ENCODE results near the gene FOXJ1.
"Not testable (repeated sequence)": the region's sequence is repeated elsewhere in the genome, so short reads cannot be mapped to it uniquely, and the experiment has no call there.

The FOXJ1 gene

DNA sequence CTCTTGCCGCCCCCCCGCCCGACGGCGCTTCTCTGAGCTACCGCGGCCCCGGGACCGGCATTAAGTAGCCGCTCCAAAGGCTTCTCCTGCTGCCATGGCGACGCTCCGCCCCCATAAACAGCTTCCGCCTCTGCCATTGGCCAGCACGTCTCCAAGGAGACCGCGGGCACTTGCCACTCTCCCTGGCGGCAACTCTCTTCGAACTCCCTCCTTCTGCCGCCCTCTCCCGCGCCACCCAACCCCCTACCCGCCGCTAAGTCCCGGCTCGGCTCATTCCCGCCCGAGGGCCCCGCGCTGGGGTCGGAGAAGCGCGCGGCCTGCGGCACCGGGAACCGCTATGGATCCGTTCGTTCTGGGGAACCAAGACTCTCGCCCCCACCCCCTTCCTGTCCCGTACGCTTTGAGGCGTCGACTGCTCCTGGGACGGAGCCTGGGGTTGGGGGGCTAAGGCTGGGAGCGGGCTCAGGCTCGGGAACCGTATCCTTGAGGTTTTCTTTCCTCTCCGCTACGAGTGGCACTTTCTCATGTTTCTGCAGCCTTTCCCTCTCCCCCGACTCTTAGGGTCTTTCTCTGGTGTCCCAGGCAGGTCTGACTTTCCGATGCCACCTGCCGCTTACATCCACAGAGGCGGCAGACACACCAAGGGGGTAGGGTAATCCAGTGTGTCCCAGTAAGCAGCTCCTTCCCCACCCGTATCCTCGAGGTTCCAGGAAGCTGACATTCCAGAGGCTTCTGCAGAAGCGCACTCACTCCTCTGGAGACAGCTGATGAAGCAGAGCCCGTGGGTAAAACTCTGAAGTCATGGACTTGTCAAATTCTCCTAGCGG lies at the start of gene FOXJ1:
Gene FOXJ1 (minus strand): TSS at position 34 of the 827 bp plus-strand sequence. CDS start 850 bp downstream, outside the sequence.
- DNase-seq (ENCODE audit: low spot score) = peak; percentile 90

DNA sequence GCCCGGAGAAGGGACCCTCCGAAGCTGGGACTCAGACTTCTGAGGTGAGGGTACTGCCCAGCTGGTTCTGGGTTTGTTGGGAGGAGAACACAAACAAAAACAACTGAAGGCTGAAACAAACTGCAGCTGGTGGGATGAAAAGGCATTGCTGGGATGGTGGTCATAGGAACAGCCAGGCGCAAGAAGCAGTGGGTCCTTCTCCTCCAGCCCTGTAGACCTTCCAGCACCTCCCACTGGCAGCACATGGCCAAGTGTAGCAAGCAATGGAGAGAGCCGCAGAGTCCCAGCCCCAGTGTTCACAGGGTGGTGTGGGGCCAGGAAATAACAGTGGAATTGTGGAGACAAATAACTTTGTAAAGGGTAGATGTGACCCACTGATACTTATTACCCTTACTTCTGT lies 48.7 kb upstream of the FOXJ1 start:
- DNase-seq (ENCODE audit: low spot score) = no peak

DNA sequence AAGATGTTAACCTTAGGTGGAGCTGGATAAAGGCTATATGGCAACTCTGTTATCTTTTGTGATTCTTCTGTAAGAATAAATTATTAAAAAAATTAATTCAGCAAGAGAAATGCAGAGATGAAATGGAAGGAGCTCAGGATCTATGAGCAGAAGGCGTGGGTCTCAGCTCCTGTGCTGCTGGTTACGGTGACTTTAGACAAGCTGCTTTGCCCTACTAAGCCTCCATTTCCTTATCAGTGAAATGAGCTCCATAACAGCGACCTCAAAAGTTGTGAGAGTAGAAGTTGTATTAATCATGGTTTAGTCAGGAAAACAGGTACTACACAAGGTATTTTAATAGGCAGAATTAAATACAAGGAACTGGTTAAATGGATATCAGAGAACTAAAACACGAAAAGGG lies 48.2 kb upstream of the FOXJ1 start:
- DNase-seq (ENCODE audit: low spot score) = no peak

- DNase-seq (ENCODE audit: low spot score) = no peak
Measured at GRCh38 chr17:76188213-76189016, 47.4 kb upstream of the FOXJ1 start.

DNA sequence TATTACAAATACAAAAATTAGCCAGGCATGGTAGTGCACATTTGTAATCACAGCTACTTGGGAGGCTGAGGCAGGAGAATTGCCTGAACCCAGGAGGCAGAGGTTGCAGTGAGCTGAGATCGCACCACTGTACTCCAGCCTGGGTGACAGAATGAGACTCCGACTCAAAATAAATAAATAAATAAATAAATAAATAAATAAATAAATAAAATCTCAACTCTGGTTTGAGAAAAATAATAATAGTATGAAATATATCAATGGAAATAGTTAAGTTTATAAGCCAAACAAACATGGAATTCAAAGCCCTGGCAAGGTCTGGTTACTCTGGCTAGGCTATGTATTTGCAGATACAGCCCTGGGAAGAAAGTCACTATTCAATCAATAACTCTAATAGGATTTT lies 45.7 kb upstream of the FOXJ1 start:
- DNase-seq (ENCODE audit: low spot score) = not testable (repeated sequence)

GRCh38 chr17:76184290-76184689 lies 43.2 kb upstream of the FOXJ1 start:
- no peak for DNase-seq (ENCODE audit: low spot score)

GRCh38 chr17:76182016-76182764 lies 41.1 kb upstream of the FOXJ1 start:
- peak; percentile 86 for DNase-seq (ENCODE audit: low spot score)

GRCh38 chr17:76179496-76180467 lies 38.7 kb upstream of the FOXJ1 start:
- no peak for DNase-seq (ENCODE audit: low spot score)

DNA sequence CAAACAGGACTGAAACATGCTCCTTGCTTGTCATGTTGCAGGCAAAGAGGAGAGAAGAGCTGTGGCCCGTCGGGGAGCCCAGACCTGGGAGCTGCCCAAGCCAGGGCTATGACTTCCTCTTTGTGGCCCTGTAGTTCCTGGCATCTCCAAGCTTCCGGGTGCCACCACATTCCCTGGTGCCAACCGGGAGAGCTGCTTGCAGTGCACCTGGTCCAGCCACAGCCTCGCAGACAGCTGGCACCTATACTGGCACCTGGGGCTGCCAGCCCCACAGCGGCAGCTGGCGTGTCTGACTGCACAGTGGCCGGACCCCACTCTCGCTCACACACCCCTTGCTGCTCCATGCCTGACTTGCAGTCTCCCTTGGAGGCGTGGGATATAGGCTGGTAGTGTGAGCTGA lies 37.1 kb upstream of the FOXJ1 start:
- no peak for DNase-seq (ENCODE audit: low spot score)

DNA sequence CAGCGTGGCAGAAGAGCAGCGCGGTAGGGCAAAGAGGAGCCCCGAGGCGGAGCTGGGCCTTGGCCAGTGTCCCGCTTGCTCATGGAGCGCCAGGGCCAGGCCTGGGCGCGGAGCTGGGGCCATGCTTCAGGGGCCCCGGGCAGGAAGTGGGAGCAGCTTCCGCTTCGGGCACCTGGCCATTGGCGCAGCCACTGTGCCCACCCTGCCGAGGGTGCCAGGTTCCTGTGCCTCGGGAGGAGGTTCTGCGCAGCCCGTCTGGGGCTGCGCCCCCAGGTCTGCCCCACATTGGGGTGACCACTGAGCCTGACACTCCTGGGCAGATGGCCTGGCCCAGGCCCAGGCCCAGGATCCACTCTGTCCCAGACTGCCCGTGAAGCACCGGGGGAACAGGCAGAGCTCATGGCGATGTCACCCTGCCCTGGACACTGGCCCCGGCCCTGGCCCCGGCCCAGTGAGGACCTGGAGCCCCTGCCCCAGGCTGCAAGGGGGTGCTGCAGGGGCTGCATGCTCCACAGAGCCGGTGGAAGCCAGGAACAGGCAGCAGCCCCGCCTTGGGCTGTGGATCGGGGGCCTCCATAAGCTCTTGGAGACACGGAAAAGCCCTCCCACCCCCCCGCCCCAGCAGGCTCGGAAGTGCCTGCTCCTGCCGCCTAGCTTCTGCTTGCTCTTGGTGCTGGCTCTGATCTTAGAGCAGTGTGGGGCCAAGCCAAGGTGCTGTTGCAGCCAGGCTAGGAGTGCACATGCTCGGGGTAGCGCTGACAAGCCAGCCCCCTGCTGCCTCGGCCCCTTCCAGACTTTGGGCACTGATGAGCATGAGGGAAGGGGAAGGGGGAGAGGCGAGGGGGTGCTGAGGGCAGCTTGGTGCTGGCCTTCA lies 35.9 kb upstream of the FOXJ1 start:
- no peak for DNase-seq (ENCODE audit: low spot score)

- DNase-seq (ENCODE audit: low spot score) = no peak
Measured at GRCh38 chr17:76174037-76174436, 33.0 kb upstream of the FOXJ1 start.

- DNase-seq (ENCODE audit: low spot score) = no peak
Measured at GRCh38 chr17:76173474-76173873, 32.4 kb upstream of the FOXJ1 start.

GRCh38 chr17:76171706-76172105 lies 30.7 kb upstream of the FOXJ1 start:
- DNase-seq (ENCODE audit: low spot score) = no peak

DNA sequence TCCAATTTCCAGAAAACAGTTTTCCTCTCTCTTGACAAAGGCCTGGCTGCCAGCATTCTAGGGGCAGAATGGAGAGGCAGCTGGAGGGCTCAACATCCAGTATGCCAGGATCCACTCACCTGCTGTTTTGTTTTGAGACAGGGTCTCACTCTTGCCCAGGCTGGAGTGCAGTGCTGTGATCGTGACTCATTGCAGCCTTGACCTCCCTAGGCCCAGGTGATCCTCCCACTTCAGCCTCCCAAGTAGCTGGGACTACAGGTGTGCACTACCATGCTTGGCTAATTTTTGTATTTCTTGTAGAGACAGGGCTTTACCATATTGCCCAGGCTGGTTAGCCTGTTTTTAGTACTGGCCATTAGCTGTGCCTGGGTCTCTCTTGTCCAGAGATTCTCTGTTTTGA lies 29.1 kb upstream of the FOXJ1 start:
- DNase-seq (ENCODE audit: low spot score) = no peak

DNA sequence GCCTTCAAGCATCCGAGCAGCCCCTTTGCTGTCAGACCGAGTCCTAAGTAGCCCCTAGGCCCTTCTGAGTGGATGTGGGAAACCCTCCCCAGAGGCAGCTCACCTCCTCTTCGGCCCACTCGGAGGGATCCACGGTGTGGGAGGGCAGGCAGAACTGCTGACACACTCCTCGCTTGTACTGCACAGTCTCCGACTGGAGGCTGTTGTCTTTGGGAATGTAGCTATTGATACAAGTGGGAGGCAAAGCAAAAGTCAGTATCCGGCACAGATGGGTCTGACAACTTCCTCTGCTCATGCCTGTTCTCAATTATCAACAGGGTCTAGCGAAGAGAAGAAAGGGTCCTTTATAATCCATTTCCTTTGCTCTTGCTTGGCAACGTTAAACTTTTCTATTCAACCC lies 25.9 kb upstream of the FOXJ1 start:
- DNase-seq (ENCODE audit: low spot score) = no peak

DNA sequence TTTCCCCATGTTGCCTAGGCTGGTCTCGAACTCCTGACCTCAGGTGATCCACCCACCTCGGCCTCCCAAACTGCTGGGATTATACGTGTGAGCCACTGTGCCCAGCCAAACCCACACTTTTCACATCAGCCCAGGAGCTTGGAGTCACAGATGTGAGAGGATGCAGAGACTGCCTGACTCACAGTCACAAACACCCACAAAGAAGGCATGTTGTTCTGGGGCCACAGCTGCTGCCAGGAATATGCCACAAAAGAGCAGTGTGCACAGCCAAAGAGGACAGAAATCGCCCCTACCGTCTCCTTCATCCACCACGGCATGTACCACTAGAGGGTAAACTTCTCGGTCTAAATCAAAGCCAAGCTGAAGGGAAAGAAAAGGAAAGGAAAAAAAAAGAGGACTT lies 25.1 kb upstream of the FOXJ1 start:
- no peak for DNase-seq (ENCODE audit: low spot score)

DNA sequence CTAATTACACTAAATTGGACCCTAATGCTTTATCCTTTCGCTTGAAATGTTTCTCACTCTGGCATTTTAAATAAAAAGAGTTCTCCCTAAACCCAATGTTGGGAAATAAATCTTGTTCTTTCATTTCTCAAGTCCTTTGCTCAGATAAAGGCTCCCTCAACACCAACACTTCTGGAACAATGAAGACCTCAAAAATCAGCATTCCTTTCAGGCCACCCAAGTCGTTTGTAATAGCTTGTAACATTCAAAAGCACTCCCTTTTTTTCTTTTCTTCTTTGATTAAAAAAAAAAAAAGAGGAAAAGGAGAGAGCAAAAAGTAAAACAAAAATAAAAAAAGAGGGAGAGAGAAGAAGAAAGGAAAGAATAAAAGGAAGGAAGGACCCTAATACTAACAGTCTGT lies 23.3 kb upstream of the FOXJ1 start:
- no peak for DNase-seq (ENCODE audit: low spot score)

GRCh38 chr17:76163919-76164318 lies 22.9 kb upstream of the FOXJ1 start:
- no peak for DNase-seq (ENCODE audit: low spot score)

DNA sequence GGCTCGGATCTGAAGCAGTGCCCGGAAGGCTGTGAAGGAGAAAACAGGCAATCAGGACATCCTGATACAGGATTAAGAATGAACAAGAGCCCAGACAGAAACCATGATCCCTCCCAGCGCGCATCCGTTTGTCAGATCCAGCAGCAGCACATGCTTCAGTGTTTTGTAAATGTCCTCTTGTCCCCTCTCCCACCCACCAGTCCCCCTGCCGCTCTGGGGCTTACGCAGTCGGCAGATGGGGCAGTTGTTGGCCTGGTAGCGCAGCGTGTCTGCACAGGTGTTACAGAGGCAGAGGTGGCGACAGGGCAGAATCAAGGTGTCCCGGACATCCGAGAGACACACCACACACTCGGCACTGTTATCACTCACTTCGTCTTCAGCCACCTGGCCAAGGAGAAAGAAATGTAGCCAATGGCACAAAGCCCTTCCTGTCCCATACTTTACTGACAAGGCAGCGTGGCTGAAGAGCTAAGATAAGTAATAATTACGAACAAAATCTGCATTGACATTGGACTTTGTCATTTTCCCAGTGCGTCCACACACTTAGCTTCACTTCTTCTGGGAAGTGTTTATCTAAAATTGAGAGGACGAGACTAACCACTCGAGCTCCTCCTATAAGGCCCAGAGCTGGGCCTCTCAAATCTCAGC lies 20.7 kb upstream of the FOXJ1 start:
- DNase-seq (ENCODE audit: low spot score) = no peak
